Measurements from ENCODE around the gene P2RY6.

DNA sequence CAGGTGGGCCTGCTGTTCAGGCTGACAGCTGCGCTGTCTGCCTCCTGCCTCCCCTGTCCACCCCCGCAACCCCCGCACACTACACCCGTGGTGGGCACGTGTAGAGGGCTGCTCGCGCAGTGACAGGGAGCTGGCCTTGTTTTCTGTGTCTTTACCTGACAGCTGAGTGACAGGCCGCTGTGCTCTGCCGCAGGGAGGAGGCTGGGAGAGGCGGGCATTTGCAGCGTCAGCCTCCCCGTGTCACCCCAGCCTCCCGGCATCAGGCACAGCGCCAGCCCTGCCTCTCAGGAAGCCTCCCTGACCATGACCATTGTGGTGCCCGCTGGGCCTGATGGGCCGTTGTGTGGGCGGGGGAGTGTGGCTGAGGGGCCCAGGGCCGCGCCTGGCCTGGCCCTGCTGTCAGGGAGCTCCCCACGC is 72.1 kb downstream of the P2RY6 start:
- TF ChIP-seq, protein P1, sequence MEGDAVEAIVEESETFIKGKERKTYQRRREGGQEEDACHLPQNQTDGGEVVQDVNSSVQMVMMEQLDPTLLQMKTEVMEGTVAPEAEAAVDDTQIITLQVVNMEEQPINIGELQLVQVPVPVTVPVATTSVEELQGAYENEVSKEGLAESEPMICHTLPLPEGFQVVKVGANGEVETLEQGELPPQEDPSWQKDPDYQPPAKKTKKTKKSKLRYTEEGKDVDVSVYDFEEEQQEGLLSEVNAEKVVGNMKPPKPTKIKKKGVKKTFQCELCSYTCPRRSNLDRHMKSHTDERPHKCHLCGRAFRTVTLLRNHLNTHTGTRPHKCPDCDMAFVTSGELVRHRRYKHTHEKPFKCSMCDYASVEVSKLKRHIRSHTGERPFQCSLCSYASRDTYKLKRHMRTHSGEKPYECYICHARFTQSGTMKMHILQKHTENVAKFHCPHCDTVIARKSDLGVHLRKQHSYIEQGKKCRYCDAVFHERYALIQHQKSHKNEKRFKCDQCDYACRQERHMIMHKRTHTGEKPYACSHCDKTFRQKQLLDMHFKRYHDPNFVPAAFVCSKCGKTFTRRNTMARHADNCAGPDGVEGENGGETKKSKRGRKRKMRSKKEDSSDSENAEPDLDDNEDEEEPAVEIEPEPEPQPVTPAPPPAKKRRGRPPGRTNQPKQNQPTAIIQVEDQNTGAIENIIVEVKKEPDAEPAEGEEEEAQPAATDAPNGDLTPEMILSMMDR (IDR thresholded peaks at IDR 0.05) = no peak
- TF ChIP-seq POLR2A (IDR thresholded peaks at IDR 0.05) = no peak

All from lower leg skin (tissue), 3 donors.